GM15510 (cell line): ENCODE measurements around the gene RAB25.

ENCODE experiments used
- POLR2A ChIP-seq: IDR thresholded peaks from 3 replicates; pipeline ENCODE4 v1.6.1; 2011; ENCODE audit warnings: borderline replicate concordance; ENCODE audit not compliant: insufficient read length; ENCODE audit errors: extremely low read depth

Gene RAB25

DNA sequence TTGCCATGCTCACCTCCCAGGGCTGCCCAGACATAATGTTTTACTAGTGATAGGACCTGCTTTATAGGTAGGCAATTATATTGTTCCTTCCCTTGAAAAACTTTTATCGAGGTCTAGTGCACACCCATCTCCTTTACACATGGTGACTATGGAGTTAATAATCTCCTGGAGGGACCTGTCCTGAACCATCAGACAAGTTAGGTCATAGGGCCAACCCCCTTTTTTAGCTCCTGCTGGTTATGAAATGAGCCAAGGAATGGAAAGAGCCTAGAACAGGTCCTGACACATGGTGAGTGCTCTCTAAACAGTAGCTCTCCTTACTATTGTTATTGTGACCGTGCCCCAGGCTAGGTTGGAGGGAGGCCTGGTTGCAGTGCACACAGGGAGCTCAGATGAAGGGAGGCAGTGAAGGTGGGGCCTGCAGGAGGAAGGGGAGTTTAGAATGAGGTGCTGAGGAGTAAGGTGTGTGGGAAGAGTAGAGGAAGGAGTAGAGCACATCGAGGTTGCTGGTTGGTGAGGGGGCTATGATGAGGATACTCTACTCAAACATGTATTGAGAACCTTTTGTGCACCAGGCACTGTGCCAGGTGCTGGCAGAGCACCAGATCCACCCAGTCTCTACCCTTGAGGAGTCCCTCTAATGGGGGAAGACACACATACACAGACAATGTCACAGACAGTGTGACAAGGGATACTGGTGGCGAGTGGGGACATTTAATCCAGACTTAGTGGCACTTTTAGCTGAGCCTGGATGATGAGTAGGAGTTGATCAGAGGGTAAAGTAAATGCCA lies 39.4 kb downstream of the RAB25 start:
- no peak for TF ChIP-seq POLR2A

DNA sequence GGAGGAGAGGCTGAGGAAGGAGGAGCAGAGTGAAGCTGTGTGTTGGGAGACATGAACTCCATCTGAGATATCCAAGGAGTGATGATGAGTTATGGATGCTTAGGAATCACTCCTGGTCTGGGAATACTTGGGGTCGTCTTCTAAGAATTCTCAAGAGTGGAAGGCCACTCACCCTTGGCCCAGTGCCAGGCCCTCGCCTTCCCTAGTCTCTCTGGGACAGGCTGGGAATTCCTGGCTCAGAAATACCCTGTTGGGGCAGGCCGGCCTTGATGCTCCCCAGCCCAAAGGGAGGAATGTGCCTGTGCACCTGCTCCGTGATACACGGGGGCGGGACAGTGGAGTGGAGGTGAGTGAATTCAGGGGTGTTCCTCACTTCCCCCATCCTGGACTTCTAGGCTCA lies 40.9 kb downstream of the RAB25 start:
- no peak for TF ChIP-seq POLR2A

DNA sequence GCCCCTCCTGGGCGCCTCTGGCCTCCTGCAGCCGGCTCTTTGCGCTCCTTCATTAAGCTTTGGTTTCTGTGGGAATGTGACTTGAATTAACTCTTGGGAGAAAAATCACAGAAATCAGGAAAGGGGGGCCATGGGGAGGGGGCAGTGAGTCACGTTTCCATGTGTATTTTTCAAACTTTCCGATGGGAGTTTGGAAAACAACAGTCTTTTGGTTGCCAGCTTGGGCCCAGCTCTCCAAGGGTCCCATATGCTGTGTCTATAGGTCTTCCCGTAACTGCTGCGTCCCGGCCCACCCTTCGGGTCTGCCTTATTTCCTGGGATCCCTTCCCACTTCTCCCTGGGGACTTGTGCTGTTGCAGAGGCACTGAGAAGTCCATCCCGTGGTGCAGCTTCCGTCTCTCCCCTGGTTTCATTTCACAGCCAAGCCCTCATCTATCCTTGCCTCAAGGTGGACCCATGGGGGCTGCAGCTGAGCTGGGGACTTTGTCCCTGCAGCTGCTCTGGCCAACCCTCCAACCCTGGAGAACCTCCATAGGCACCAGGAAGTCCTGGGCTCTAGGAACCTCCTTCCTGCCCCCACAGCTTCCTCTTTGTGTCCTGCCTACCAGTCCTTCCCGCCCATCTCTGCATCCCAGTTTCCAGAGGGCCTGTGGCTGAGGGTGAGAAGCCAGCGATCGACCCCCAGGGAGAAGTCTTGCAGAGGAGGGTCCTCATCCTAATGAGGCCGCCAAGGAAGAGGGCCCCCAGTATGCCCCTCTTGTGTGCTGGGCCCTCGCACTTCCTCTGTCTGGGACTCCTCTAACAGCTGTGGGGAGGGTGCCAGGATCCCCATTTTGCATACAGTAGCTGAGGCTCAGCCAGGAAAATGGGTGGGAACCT lies 41.9 kb downstream of the RAB25 start:
- no peak for TF ChIP-seq POLR2A

- TF ChIP-seq POLR2A = no peak
Measured at GRCh38 chr1:156103521-156103947, 42.6 kb downstream of the RAB25 start.

DNA sequence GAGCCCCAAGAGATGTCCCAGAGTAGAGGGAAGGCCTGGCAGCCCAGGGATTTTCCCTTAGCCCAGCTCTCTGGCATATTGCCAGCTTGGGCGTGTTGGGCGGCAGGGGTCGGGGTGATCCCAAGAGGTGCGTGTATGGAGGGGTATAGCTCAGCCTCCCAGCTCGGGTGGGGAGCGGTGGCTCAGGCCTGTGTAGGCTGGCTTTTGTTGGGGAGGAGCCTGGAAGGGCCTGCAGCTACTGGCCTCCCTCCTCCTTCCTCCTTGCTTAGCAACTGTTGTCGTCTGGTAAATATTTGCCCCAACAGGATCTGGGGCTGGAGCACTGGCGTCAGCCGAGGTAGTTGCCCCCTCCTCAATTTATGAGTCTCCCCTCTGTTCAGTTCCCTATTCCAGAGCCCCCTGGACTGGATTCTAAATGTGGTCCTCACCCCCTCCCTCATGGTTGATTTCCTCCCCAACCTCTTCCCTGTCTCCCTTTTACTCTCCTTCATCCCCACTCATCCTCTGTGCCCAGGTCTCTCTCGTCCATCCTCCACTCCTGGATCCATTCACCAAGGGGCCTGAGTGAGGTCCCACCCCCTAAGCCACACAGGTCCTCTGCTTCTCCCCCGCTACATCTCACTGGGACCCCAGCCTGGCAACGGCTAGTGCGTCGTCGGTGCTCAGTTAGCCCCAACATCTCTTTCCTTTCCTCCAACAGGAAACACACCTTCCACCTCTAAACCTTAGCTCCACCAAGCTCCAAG lies 43.3 kb downstream of the RAB25 start:
- TF ChIP-seq POLR2A = no peak

GRCh38 chr1:156104861-156105832 lies 44.2 kb downstream of the RAB25 start:
- no peak for TF ChIP-seq POLR2A

GRCh38 chr1:156106624-156107488 lies 45.9 kb downstream of the RAB25 start:
- no peak for TF ChIP-seq POLR2A

DNA sequence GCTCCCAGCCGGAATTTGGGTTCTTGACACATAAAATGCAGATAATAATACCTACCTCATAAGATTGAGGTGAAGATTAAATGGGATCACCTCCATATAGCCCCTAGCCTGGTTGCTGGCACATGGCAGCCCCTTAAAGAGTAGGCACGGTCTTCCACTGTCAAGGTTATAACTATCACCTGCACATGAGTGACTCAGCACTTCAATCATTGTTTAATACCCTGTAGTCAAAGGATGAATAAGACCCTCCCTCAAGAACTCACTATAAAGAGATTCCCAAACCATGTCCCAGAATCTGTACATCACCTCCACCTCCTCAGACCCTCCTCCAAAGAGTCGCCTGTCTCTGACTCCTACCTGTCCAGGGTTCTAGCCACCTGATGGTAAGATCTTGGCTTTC lies 47.1 kb downstream of the RAB25 start:
- TF ChIP-seq POLR2A = no peak

GRCh38 chr1:156108664-156109241 lies 47.8 kb downstream of the RAB25 start:
- TF ChIP-seq POLR2A = no peak

DNA sequence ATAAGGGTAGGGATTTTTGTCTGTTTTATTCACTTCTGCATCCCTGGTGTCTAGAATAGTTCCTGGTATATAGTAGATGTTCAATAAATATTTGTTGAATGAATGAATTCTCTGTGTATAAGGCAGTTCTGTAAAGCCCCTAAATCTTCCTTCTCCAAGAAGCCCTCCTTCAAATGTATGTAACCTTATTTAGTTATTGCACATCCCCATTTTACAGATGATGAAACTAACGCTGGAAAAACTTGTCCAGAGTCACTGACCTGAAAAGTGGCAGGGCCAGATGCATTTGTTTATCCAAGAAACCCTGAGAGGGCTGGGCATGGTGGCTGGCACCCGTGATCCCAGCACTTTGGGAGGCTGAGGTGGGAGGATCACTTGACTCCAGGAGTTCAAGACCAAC lies 49.3 kb downstream of the RAB25 start:
- TF ChIP-seq POLR2A = no peak

DNA sequence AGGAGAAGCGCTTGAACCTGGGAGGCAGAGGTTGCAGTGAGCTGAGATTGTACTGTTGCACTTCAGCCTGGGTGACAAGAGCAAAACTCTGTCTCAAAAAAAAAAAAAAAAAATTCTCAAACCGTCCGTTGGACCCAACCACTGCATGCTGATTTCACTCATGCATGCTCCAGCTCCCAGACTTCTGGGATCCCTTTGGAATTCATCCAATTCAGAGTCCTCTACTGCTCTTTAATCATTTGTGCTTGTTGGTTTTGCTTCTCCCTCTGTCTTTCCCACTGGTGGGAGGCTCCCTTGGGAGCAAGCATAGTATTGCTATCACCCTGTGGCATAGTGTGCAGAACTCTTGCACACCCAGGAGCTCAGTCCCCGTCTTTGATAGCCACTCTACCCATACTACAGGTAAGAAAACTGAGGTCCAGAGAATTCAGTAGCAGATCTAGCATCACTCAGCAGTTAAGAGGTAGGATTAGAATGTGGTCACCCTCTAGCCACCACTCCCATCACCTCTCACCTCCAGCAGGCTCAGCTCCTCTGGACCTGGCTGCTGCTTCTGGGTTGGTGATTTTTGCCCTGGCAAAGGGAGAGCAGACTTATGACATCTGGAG lies 50.5 kb downstream of the RAB25 start:
- TF ChIP-seq POLR2A = no peak

GRCh38 chr1:156112276-156113137 lies 51.5 kb downstream of the RAB25 start:
- TF ChIP-seq POLR2A = no peak
